NT2/D1 (cell line): ENCODE measurements around the gene PTPRN2.
"Not testable (repeated sequence)": the region's sequence is repeated elsewhere in the genome, so short reads cannot be mapped to it uniquely, and the experiment has no call there.

Source experiments
- DNase-seq: peaks from one replicate; pipeline ENCODE4 v3.0.0-alpha.2; 2011; ENCODE audit warnings: low read depth, low spot score
- H3K27me3 ChIP-seq: 2 replicates; pipeline ENCODE4 v1.6.0; 2011; ENCODE audit warnings: mild to moderate bottlenecking; ENCODE audit not compliant: insufficient read length, insufficient read depth
- H3K36me3 ChIP-seq: 2 replicates; pipeline ENCODE4 v1.6.1; 2011; ENCODE audit warnings: mild to moderate bottlenecking, low read length, mixed read lengths; ENCODE audit not compliant: insufficient read depth, insufficient read length
- H3K4me1 ChIP-seq: 2 replicates; pipeline ENCODE4 v1.5.1; 2011; ENCODE audit not compliant: insufficient read depth, insufficient read length
- H3K4me3 ChIP-seq: 2 replicates; pipeline ENCODE4 v1.5.1; 2011; ENCODE audit warnings: low read depth; ENCODE audit not compliant: insufficient read length
- H3K9ac ChIP-seq: 2 replicates; pipeline ENCODE4 v1.6.0; 2011; ENCODE audit warnings: low read depth; ENCODE audit not compliant: insufficient read length
- H3K9me3 ChIP-seq: 2 replicates; pipeline ENCODE4 v1.5.1; 2011; ENCODE audit warnings: mild to moderate bottlenecking, low read length; ENCODE audit not compliant: insufficient read depth
- SUZ12 ChIP-seq: IDR thresholded peaks from 2 replicates; pipeline ENCODE4 v1.6.1; 2011; ENCODE audit not compliant: insufficient read length, insufficient read depth; ENCODE audit errors: extremely low read depth
- YY1 ChIP-seq: IDR thresholded peaks from 2 replicates; pipeline ENCODE4 v1.6.1; 2011; ENCODE audit not compliant: insufficient read length, insufficient read depth
- ZNF274 ChIP-seq: IDR thresholded peaks from 2 replicates; pipeline ENCODE4 v1.6.1; 2011; ENCODE audit warnings: mild to moderate bottlenecking, low read depth, low read length

The PTPRN2 gene

GRCh38 chr7:158431941-158432347 is 155.7 kb downstream of the PTPRN2 start:
- Histone ChIP-seq H3K27me3 (no peaks in the 10 kb centered on the region), H3K9me3 (no peaks in the 10 kb centered on the region), H3K4me3 (no peak overlapping the region), H3K9ac (no peak overlapping the region), H3K36me3 (no peaks in the 10 kb centered on the region), H3K4me1 (peaks cover 4% of the 10 kb centered on the region)
- no peak for TF ChIP-seq SUZ12
- TF ChIP-seq YY1, result no peak
- TF ChIP-seq ZNF274, result no peak
- DNase-seq, result no peak

GRCh38 chr7:158431055-158431940 is 156.3 kb downstream of the PTPRN2 start:
- Histone ChIP-seq H3K36me3 (no peaks in the 10 kb centered on the region), H3K4me3 (no peak overlapping the region), H3K9me3 (no peaks in the 10 kb centered on the region), H3K4me1 (peaks cover 4% of the 10 kb centered on the region), H3K27me3 (no peaks in the 10 kb centered on the region), H3K9ac (no peak overlapping the region)
- TF ChIP-seq ZNF274 (no peak), YY1 (no peak), SUZ12 (no peak)
- no peak for DNase-seq

GRCh38 chr7:158430308-158431034 is 157.2 kb downstream of the PTPRN2 start:
- Histone ChIP-seq H3K9me3 (no peaks in the 10 kb centered on the region), H3K4me3 (no peak overlapping the region), H3K9ac (no peak overlapping the region), H3K27me3 (no peaks in the 10 kb centered on the region), H3K4me1 (peaks cover 4% of the 10 kb centered on the region), H3K36me3 (no peaks in the 10 kb centered on the region)
- no peak for DNase-seq
- TF ChIP-seq ZNF274 (no peak), YY1 (no peak), SUZ12 (no peak)

GRCh38 chr7:158428837-158429753 is 158.5 kb downstream of the PTPRN2 start:
- Histone ChIP-seq H3K27me3 (no peaks in the 10 kb centered on the region), H3K4me1 (peaks cover 4% of the 10 kb centered on the region), H3K9me3 (no peaks in the 10 kb centered on the region), H3K9ac (no peak overlapping the region), H3K36me3 (no peaks in the 10 kb centered on the region), H3K4me3 (no peak overlapping the region)
- TF ChIP-seq ZNF274 (no peak), SUZ12 (no peak), YY1 (no peak)
- DNase-seq, result no peak

GRCh38 chr7:158428131-158428836 is 159.3 kb downstream of the PTPRN2 start:
- H3K9me3 ChIP-seq, result no peaks in the 10 kb centered on the region
- peaks cover 4% of the 10 kb centered on the region for H3K4me1 ChIP-seq
- H3K36me3 ChIP-seq, result no peaks in the 10 kb centered on the region
- no peak overlapping the region for H3K4me3 ChIP-seq
- no peak for TF ChIP-seq YY1
- no peak overlapping the region for H3K9ac ChIP-seq
- H3K27me3 ChIP-seq, result no peaks in the 10 kb centered on the region
- DNase-seq, result no peak

- H3K9me3 ChIP-seq, result not testable (repeated sequence)
These were observed 161.9 kb downstream of the PTPRN2 start for GRCh38 chr7:158425676-158426075.

GRCh38 chr7:158424531-158424930 is 163.1 kb downstream of the PTPRN2 start:
- peaks cover 4% of the 10 kb centered on the region for H3K4me1 ChIP-seq
- no peaks in the 10 kb centered on the region for H3K27me3 ChIP-seq
- H3K9me3 ChIP-seq, result no peaks in the 10 kb centered on the region
- H3K36me3 ChIP-seq, result no peaks in the 10 kb centered on the region
- no peak for DNase-seq
- H3K9ac ChIP-seq, result no peak overlapping the region
- no peak overlapping the region for H3K4me3 ChIP-seq
- TF ChIP-seq ZNF274, result no peak
- no peak for TF ChIP-seq SUZ12
- no peak for TF ChIP-seq YY1

More at GRCh38 chr7:158425676-158426075, 161.9 kb downstream of the PTPRN2 start:
- not testable (repeated sequence) for H3K36me3 ChIP-seq, H3K27me3 ChIP-seq, DNase-seq, H3K4me1 ChIP-seq, H3K9ac ChIP-seq, H3K4me3 ChIP-seq
